Epithelial cell of proximal tubule (primary cell): ENCODE results near the gene POPDC2. TPM values are rescaled to one million over a fixed set of nuclear protein-coding genes. Genes with fewer than 3 reads are reported as not detected.
A peak's percentile ranks its signal among the peaks of the same experiment; 100 is the strongest.

Experiments used
- DNase-seq: peaks from one replicate; pipeline ENCODE4 v3.0.0-alpha.2; 2011; ENCODE audit warnings: low read depth
- H3K4me3 ChIP-seq: 2 replicates; pipeline ENCODE4 v1.5.1; 2011; ENCODE audit warnings: low read depth, mild to moderate bottlenecking, low read length
- total RNA-seq: library from RNA; depleted of rRNA; stranded (reverse); fragments of >200 nt; gene quantifications from 2 replicates; pipeline ENCODE4 v1.2.3, GENCODE V29; 2015
- TF ChIP-seq, protein P1 (sequence below): conservative IDR thresholded peaks from 2 replicates; pipeline ENCODE4 v1.5.1; 2012; ENCODE audit warnings: low read depth, mild to moderate bottlenecking, low read length

Gene POPDC2
- total RNA-seq, 1 donor from 2014 or later, result 0.06 TPM

DNA sequence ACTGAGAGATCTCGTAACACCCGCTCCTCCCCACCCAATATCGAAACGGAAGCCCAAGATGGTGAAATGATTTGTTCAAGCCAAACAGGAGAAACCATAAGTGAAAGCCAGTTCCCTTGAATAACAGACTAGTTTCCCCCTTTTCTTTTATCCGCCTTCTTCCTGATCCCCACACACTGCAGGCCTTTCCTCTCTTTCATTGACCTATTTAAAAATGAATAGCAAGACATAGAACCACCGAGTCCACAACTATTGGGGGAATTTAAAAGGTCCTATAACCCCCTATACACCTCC, 17.2 kb upstream of the POPDC2 start:
- peak overlapping the region; percentile 76 for H3K4me3 ChIP-seq
- DNase-seq, result no peak
- TF ChIP-seq, protein P1, sequence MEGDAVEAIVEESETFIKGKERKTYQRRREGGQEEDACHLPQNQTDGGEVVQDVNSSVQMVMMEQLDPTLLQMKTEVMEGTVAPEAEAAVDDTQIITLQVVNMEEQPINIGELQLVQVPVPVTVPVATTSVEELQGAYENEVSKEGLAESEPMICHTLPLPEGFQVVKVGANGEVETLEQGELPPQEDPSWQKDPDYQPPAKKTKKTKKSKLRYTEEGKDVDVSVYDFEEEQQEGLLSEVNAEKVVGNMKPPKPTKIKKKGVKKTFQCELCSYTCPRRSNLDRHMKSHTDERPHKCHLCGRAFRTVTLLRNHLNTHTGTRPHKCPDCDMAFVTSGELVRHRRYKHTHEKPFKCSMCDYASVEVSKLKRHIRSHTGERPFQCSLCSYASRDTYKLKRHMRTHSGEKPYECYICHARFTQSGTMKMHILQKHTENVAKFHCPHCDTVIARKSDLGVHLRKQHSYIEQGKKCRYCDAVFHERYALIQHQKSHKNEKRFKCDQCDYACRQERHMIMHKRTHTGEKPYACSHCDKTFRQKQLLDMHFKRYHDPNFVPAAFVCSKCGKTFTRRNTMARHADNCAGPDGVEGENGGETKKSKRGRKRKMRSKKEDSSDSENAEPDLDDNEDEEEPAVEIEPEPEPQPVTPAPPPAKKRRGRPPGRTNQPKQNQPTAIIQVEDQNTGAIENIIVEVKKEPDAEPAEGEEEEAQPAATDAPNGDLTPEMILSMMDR, result no peak

- peak; percentile 73 for DNase-seq
- H3K4me3 ChIP-seq, result peak within 1 kb of the TSS; percentile 76
- TF ChIP-seq, protein P1, result no peak
Measured at GRCh38 chr3:119676771-119677640, 16.6 kb upstream of the POPDC2 start, which contains the start of gene COX17. Gene COX17, minus strand, starts transcription at chr3:119677406. Its CDS starts 96 bp downstream, at chr3:119677310.

GRCh38 chr3:119676020-119676419, 15.6 kb upstream of the POPDC2 start:
- no peak for DNase-seq
- TF ChIP-seq, protein P1, result no peak
- H3K4me3 ChIP-seq, result peak overlapping the region; percentile 76

DNA sequence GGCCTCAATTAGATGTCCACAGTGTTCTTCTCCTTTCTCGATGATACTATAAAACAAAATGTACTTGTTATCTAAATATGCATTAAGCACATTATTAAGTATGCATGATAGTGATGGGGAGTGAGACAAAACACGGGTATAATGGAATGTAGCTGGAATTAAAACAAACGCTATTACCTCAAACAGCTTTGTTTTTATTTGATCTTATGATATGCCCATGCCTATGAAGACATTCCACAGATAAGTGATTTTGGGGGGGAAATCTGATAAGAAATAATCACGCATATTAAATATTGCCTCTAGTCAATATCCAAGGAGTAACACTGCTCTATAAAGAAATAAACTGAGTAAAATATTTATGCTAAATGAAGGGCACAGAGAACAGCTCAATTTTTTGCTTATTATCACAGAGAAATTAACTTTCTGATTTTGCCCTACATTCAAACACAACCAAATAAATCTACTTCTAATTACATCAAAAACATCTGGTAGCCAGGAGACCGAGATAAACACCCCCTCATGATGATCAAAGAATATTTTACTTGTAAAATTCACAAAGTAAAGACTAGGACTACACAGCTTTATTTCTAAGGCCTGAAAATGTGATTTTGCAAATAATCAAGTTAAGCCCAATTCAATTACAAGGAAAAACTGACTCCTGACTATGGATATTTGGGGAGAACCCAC, 14.9 kb upstream of the POPDC2 start:
- peak overlapping the region; percentile 76 for H3K4me3 ChIP-seq
- TF ChIP-seq, protein P1, result no peak
- no peak for DNase-seq

DNA sequence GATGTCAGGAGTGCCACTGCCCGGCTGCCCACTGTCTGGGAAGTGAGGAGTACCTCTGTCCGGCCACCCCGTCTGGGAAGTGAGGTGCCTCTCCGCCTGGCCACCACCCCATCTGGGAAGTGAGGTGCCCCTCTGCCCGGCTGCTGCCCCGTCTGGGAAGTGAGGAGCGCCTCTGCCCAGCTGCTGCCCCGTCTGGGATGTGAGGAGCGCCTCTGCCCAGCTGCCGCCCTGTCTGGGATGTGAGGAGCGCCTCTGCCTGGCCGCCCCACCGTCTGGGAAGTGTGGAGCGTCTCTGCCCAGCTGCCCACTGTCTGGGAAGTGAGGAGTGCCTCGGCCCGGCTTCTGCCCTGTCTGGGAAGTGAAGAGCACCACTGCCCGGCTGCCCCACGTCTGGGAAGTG, 13.5 kb upstream of the POPDC2 start:
- TF ChIP-seq, protein P1, result no peak
- no peak overlapping the region for H3K4me3 ChIP-seq
- DNase-seq, result no peak

DNA sequence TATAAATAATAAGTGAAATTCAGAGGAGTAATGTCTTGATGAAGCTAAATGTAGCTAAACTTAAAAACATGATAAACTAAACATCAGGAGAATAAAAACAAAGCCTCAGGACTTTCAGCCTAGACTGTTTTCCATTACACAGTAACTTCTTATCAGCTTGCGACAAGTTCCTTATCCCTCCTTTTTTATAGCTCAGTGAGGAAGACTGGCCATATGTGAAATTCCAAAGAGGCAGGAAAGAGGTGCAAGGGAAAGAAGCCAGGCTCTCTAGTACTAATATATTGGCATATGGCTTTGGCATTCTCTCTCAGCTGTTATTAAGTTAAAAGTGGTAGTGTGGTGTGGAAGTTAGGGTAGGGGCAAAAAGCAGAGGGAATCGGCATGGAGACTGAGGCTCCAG, 12.4 kb upstream of the POPDC2 start:
- no peak for DNase-seq
- H3K4me3 ChIP-seq, result no peak overlapping the region

More for the DNA sequence above, 12.4 kb upstream of the POPDC2 start:
- TF ChIP-seq, protein P1, result no peak
